Mesendoderm (in vitro differentiated cells): ENCODE measurements around the gene NHSL2.
"Not testable (repeated sequence)": the region's sequence is repeated elsewhere in the genome, so short reads cannot be mapped to it uniquely, and the experiment has no call there.

ENCODE experiments used
- DNase-seq: peaks from one replicate; pipeline ENCODE4 v3.0.0; 2013
- H2AK5ac ChIP-seq: 2 replicates; pipeline ENCODE4 v1.6.1; 2013; ENCODE audit warnings: low read length, inconsistent platforms
- H2BK120ac ChIP-seq: 2 replicates; pipeline ENCODE4 v1.6.1; 2013; ENCODE audit warnings: low read depth, mild to moderate bottlenecking, low read length, moderate library complexity, mixed read lengths
- H2BK15ac ChIP-seq: replicated peaks from 2 replicates; pipeline ENCODE4 v1.6.1; 2013; ENCODE audit warnings: low read depth, mild to moderate bottlenecking, moderate library complexity
- H2BK5ac ChIP-seq: 2 replicates; pipeline ENCODE4 v1.6.1; 2013; ENCODE audit warnings: low read length, inconsistent platforms
- H3K18ac ChIP-seq: 2 replicates; pipeline ENCODE4 v1.6.1; 2013; ENCODE audit warnings: mild to moderate bottlenecking, low read length, mixed read lengths
- H3K23ac ChIP-seq: one replicate; pipeline ENCODE4 v1.6.1; 2013; ENCODE audit warnings: low read length
- H3K27ac ChIP-seq: 2 replicates; pipeline ENCODE4 v1.5.1; 2013; ENCODE audit warnings: low read depth, mild to moderate bottlenecking, inconsistent platforms, low read length, moderate library complexity
- H3K27me3 ChIP-seq: 2 replicates; pipeline ENCODE4 v1.6.1; 2013; ENCODE audit warnings: low read length, control low read depth, mild to moderate bottlenecking, inconsistent platforms; ENCODE audit not compliant: insufficient read depth, poor library complexity
- H3K36me3 ChIP-seq: 2 replicates; pipeline ENCODE4 v1.6.1; 2013; ENCODE audit warnings: low read length, inconsistent platforms; ENCODE audit not compliant: control insufficient read depth, insufficient read depth
- H3K4ac ChIP-seq: one replicate; pipeline ENCODE4 v1.6.1; 2013; ENCODE audit warnings: low read depth, mild to moderate bottlenecking, low read length, moderate library complexity
- H3K4me1 ChIP-seq: 2 replicates; pipeline ENCODE4 v1.6.1; 2013; ENCODE audit warnings: low read depth, low read length, inconsistent platforms; ENCODE audit not compliant: control insufficient read depth
- H3K4me2 ChIP-seq: 2 replicates; pipeline ENCODE4 v1.6.1; 2013; ENCODE audit warnings: low read length
- H3K4me3 ChIP-seq: 2 replicates; pipeline ENCODE4 v1.5.1; 2013; ENCODE audit warnings: mild to moderate bottlenecking, low read length
- H3K56ac ChIP-seq: one replicate; pipeline ENCODE4 v1.6.1; 2013; ENCODE audit warnings: low read length
- H3K79me1 ChIP-seq: 2 replicates; pipeline ENCODE4 v1.6.1; 2013; ENCODE audit warnings: low read length, inconsistent platforms
- H3K79me2 ChIP-seq: 2 replicates; pipeline ENCODE4 v1.6.1; 2013; ENCODE audit warnings: mild to moderate bottlenecking, low read length; ENCODE audit not compliant: control insufficient read depth, insufficient read depth
- H3K9ac ChIP-seq: 2 replicates; pipeline ENCODE4 v1.6.1; 2013; ENCODE audit warnings: low read length, inconsistent platforms
- H4K5ac ChIP-seq: one replicate; pipeline ENCODE4 v1.6.1; 2013; ENCODE audit warnings: low read length
- H4K8ac ChIP-seq: one replicate; pipeline ENCODE4 v1.6.1; 2013; ENCODE audit warnings: low read depth, mild to moderate bottlenecking, control low read depth, low read length, moderate library complexity
- WGBS: extraction: QIAGEN DNeasy Blood & Tissue Kit; methylation state at CpG from one replicate; pipeline ENCODE4 v1.1.7; 2013; ENCODE audit warnings: low lambda C conversion rate, missing lambda C conversion rate; ENCODE audit not compliant: insufficient coverage; ENCODE audit errors: extremely low coverage; 5-methylcytosine and 5-hydroxymethylcytosine counted together

The NHSL2 gene

GRCh38 chrX:72176289-72176688, 265.6 kb downstream of the NHSL2 start:
- not testable (repeated sequence) for H2BK5ac ChIP-seq, H3K4me2 ChIP-seq, H4K5ac ChIP-seq, H3K4me1 ChIP-seq, DNase-seq, H3K23ac ChIP-seq, H2BK120ac ChIP-seq, H3K18ac ChIP-seq, H4K8ac ChIP-seq, H3K79me1 ChIP-seq, H3K27me3 ChIP-seq, H3K36me3 ChIP-seq, H3K4me3 ChIP-seq, H2BK15ac ChIP-seq, H3K4ac ChIP-seq, H3K56ac ChIP-seq, H3K9ac ChIP-seq, H3K27ac ChIP-seq, H2AK5ac ChIP-seq, H3K79me2 ChIP-seq
- no CpG with 5 or more reads among the region's 5 CpGs for WGBS

GRCh38 chrX:72176981-72177380, 266.3 kb downstream of the NHSL2 start:
- Histone ChIP-seq H4K8ac (no peak overlapping the region), H2BK120ac (no peak overlapping the region), H2BK15ac (no peak overlapping the region), H3K79me2 (peaks cover 3% of the 10 kb centered on the region), H3K27me3 (no peaks in the 10 kb centered on the region), H3K36me3 (no peaks in the 10 kb centered on the region), H3K4ac (no peak overlapping the region), H3K4me3 (no peak overlapping the region), H2AK5ac (no peak overlapping the region), H3K18ac (no peak overlapping the region), H3K4me1 (no peaks in the 10 kb centered on the region), H4K5ac (no peak overlapping the region), H2BK5ac (no peak overlapping the region), H3K9ac (no peak overlapping the region), H3K4me2 (no peak overlapping the region), H3K23ac (no peak overlapping the region), H3K27ac (no peak overlapping the region), H3K79me1 (no peaks in the 10 kb centered on the region), H3K56ac (no peak overlapping the region)
- no peak for DNase-seq
- WGBS = no CpG with 5 or more reads among the region's 2 CpGs

GRCh38 chrX:72180539-72180938, 269.9 kb downstream of the NHSL2 start:
- no CpG with 5 or more reads among the region's 1 CpG for WGBS
- Histone ChIP-seq H3K36me3 (no peaks in the 10 kb centered on the region), H3K9ac (no peak overlapping the region), H3K27me3 (no peaks in the 10 kb centered on the region), H3K23ac (no peak overlapping the region), H3K56ac (peak overlapping the region; percentile 25), H3K4ac (no peak overlapping the region), H4K8ac (no peak overlapping the region), H2AK5ac (no peak overlapping the region), H2BK15ac (no peak overlapping the region), H3K27ac (no peak overlapping the region), H2BK5ac (no peak overlapping the region), H3K4me1 (peaks cover 2% of the 10 kb centered on the region), H3K18ac (no peak overlapping the region), H3K4me2 (no peak overlapping the region), H3K79me1 (peaks cover 3% of the 10 kb centered on the region), H4K5ac (no peak overlapping the region), H2BK120ac (no peak overlapping the region), H3K4me3 (no peak overlapping the region), H3K79me2 (peaks cover 9% of the 10 kb centered on the region)
- no peak for DNase-seq

- Histone ChIP-seq H3K36me3 (no peaks in the 10 kb centered on the region), H2BK120ac (no peak within 1 kb of the TSS), H3K18ac (peak within 1 kb of the TSS; percentile 64), H3K56ac (peak within 1 kb of the TSS; percentile 95), H4K5ac (no peak within 1 kb of the TSS), H3K9ac (peak within 1 kb of the TSS; percentile 91), H3K4me3 (peak within 1 kb of the TSS; percentile 94), H2BK5ac (no peak within 1 kb of the TSS), H3K27me3 (no peaks in the 10 kb centered on the region), H2AK5ac (peak within 1 kb of the TSS; percentile 18), H3K4me1 (peaks cover 2% of the 10 kb centered on the region), H3K23ac (no peak within 1 kb of the TSS), H3K79me2 (peaks cover 9% of the 10 kb centered on the region), H4K8ac (peak within 1 kb of the TSS; percentile 90), H3K4me2 (peak within 1 kb of the TSS; percentile 54), H3K79me1 (peaks cover 3% of the 10 kb centered on the region), H3K4ac (no peak within 1 kb of the TSS), H3K27ac (peak within 1 kb of the TSS; percentile 87), H2BK15ac (no peak within 1 kb of the TSS)
- no CpG with 5 or more reads among the region's 46 CpGs for WGBS
- DNase-seq = peak; percentile 99
Observed at GRCh38 chrX:72181178-72182125, 270.8 kb downstream of the NHSL2 start, which contains the start of gene PIN4. TSS of gene PIN4 (plus strand) at chrX:72181757. CDS start at chrX:72181786, 29 bp downstream.

GRCh38 chrX:72182924-72183323, 272.3 kb downstream of the NHSL2 start:
- no peak overlapping the region for H3K18ac ChIP-seq
- peak overlapping the region; percentile 34 for H3K56ac ChIP-seq
- no peak overlapping the region for H3K4ac ChIP-seq
- H3K27ac ChIP-seq = no peak overlapping the region
- H3K4me1 ChIP-seq = peaks cover 2% of the 10 kb centered on the region
- H3K9ac ChIP-seq = no peak overlapping the region
- H3K4me2 ChIP-seq = no peak overlapping the region
- no peaks in the 10 kb centered on the region for H3K36me3 ChIP-seq
- H2BK15ac ChIP-seq = no peak overlapping the region
- H3K23ac ChIP-seq = no peak overlapping the region
- H2BK120ac ChIP-seq = no peak overlapping the region
- H2AK5ac ChIP-seq = no peak overlapping the region
- no peak for DNase-seq
- H2BK5ac ChIP-seq = no peak overlapping the region
- peaks cover 9% of the 10 kb centered on the region for H3K79me2 ChIP-seq
- H3K4me3 ChIP-seq = no peak overlapping the region
- no peaks in the 10 kb centered on the region for H3K27me3 ChIP-seq
- H4K5ac ChIP-seq = no peak overlapping the region
- H4K8ac ChIP-seq = no peak overlapping the region
- no CpG with 5 or more reads among the region's 2 CpGs for WGBS
- peaks cover 3% of the 10 kb centered on the region for H3K79me1 ChIP-seq
